HG03432 (cell line): ENCODE data around the gene ZNF385C.

ENCODE experiments used
- ATAC-seq: cut with Tn5 transposase; IDR thresholded peaks from one replicate; pipeline ENCODE4 v1.9.1; 2021; ENCODE audit warnings: mild to moderate bottlenecking, moderate library complexity; ENCODE audit not compliant: unreplicated experiment

Gene ZNF385C

DNA sequence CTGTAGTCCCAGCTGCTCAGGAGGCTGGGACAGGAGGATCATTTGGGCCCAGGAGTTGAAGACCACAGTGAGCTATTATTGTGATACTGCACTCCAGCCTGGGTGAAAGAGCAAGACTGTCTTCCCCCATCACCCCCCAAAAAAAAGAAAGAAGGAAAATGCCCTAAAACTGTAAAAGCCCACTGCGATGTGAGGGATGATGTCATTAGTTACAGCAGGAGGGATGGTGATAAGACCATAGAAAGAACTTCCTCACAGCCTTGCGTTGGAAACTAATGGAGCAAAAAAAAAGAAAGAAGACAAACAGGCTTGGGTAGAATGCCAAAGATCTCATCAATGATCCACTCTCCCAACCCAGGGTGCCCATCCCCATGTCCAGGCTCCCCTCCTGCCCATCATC lies 18.7 kb downstream of the ZNF385C start:
- no peak for ATAC-seq

GRCh38 chr17:42078396-42079043 lies 19.8 kb downstream of the ZNF385C start:
- ATAC-seq = no peak

- no peak for ATAC-seq
Measured at GRCh38 chr17:42077755-42078154, 20.5 kb downstream of the ZNF385C start.

DNA sequence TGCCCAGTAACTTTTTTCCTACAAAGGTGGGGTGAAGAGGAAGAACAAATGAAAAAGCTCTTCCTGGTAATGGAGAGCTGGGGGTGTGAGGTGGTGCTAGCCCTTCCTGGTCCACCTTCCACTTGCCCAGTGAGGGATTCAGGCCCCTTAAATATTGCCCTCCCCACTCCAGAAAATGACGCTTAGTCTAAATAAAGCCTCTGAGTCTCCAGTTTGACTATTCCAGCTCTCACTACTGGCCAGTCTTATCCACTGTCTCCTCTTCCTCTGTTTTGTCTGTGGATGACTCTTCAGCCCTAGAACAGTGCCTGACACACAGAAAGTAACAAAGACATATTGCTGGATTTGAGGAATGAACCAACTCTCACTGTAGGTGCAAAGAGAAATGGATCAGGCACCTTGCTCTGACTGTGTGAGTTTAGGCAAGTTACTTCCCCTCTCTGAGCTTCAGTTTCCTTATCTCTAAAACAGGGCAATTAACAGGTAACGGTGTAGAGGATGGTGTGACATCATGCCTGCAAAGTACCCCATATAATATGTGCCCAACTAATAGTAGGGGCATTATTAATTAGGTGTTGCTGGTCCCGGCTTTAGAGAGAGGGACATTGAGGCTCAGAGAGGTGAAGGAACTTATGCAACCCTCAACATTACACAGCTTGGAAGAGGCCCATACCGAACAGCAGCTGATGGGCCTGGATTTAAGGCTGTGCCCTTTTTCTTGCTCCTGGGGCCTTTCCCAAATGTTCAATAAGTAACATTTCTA lies 21.3 kb downstream of the ZNF385C start:
- no peak for ATAC-seq

DNA sequence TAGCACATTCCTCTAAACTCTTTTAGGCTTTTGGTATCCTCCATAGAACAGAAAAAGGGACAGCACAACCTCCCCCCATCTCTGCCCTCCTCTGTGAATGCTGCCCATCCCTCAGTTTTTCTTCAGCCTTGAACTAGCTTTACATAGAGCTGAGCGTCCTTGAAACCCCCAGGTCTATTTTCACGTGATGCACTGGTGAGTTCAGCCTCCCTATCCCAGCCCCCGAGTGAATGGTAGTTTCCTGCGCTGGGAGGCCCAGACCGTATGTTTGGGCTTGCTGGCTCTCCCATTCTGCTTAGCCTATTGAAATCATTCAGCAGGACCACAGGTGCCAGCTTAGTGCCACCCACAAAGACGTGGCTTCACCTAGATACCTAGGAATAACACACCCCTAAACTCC lies 22.5 kb downstream of the ZNF385C start:
- no peak for ATAC-seq

DNA sequence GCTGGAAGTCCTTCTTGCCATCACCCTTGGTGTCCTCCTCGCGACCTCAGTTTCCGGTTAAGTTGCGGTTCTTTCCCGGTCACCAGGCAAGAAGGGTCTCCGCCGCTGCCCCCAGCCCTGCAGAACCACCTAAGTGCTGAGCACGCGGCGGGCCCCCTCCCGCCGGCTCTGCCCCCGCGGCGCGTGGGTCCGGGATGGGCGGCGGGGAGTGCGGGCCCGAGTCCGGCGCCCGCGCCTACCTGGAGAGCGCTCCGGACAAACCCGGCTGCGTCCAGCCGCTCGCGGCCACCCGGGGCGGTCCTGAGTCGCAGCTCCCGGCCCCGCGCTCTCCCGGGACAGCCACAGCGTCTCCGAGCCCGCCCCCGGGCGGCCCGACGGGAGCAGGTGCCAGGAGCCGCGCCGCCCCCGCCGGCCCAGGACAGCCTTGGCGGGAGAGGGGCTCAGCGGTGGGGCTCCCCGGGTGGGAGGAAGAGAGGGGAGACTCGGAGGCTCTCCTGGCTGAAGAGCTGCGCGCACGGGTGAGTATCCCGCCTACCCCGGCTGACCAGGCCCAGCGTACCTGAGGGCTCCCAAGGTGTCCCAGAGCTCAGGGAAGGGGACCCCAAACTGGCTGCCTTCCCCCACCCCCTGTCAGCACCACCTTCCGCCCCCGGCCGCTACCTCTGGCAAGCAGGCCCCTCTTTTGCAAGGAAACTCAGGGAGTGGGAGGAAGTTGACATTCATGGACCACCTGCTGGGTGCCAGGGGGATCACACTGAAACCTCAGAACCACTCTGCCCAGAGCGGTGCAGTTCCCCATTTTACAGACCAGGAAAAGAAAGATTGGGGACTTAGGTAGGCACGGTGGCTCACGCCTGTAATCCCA lies 25.7 kb downstream of the ZNF385C start:
- ATAC-seq = no peak

- ATAC-seq = no peak
Measured at GRCh38 chr17:42071810-42072209, 26.5 kb downstream of the ZNF385C start.

DNA sequence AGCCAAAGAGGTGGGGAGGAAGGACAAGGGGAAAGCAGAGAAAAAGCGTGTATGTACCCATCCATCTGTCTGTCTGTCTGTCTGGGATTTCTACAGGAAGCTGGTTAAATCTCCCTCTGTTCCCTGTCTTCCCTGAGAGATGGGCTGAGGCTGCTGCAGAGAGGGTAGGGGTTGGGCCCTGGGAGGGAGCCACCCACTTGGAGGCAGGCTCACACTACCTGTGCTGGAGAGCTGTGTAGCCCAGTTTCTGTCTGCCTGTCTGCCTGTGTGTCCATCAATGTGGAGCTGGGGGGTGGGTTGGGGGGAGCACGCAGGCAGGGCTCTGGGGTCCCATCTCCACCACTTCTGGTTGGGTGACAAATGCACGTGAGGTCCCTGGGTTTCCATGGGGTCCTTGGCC lies 29.3 kb downstream of the ZNF385C start:
- ATAC-seq = no peak

GRCh38 chr17:42067371-42068091 lies 30.7 kb downstream of the ZNF385C start:
- ATAC-seq = no peak

DNA sequence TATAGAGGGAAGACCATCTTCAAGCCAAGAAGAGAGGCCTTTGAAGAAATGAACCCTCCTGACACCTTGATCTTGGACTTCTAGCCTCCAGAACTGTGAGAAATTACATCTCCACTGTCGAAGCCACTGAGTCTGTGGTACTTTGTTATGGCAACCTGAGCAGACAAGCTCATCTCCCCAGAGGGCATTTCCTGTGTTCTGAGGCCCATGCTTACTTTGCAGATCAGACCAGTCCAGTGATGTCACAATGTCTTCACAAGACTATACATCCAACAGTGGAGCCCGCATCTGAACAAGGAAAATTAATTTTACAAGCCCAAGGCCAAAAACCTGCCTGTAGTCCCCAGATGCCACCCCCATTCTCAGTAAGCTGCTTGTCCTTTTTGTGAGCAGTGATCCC lies 33.1 kb downstream of the ZNF385C start:
- no peak for ATAC-seq

GRCh38 chr17:42062681-42063080 lies 35.6 kb downstream of the ZNF385C start:
- no peak for ATAC-seq

- ATAC-seq = no peak
Measured at GRCh38 chr17:42061646-42062487, 36.4 kb downstream of the ZNF385C start.

DNA sequence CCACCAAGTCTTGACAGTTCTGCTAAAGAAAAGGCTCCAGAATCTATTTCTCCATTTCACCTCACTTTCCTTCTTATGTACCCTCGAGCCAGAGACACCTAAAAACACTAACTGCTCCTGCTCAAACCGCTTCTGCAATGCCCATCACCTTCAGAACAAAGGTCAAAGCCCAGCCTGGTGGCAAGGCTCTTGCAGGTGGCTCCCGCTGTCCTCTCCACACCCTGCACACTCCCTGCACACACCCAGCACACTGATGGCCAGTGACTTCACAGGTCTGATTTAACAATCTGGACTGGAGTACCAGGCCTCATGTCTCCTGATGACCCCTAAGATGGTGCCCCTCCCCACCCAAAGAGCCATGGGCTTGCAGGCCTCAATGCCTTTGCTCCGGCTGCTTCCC lies 38.0 kb downstream of the ZNF385C start:
- ATAC-seq = no peak

DNA sequence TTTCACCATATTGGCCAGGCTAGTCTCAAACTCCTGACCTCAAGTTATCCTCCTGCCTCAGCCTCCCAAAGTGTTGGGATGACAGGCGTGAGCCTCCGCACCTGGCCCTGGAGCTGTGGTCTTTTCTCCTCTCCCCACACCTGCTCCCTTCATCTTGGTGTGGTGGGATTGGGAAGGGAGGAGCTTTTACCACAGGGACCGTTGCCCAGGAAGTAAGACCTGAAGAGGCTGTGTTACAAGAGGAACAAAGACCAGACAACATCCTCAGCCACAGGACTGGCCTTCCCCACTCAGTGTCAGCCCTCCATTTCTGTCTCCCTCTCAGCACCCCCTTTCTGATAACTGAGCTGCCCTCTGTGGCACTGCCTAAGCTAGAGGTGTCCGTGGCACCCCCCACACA lies 38.5 kb downstream of the ZNF385C start:
- ATAC-seq = no peak

DNA sequence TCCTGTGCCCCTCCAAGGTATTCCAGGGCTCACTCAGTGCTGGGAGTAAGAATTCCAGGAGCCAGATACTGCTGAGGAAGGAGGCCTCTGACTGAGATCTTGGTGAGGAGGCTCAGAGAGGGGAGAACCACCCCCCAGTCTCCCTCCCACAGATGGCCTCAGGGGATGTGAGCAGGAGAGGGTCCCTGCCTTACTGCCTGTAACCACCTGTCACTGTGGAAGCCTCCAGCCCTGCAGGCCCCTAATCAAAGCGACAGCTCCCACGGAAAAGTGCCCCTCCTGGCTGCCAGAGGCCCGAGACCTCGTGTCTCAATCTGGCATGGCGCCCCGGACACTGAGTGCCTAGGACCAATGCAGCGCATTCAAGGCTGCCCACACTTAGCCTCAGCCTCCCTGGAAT lies 40.2 kb downstream of the ZNF385C start:
- no peak for ATAC-seq

- no peak for ATAC-seq
Measured at GRCh38 chr17:42056635-42057034, 41.6 kb downstream of the ZNF385C start.

- ATAC-seq = no peak
Measured at GRCh38 chr17:42055496-42055895, 42.8 kb downstream of the ZNF385C start.

- ATAC-seq = no peak
Measured at GRCh38 chr17:42055027-42055426, 43.2 kb downstream of the ZNF385C start.

- ATAC-seq = no peak
Measured at GRCh38 chr17:42053731-42054500, 44.4 kb downstream of the ZNF385C start.
